ENCODE measurements around the gene PANK1. TPM values are rescaled to one million over a fixed set of nuclear protein-coding genes. Genes with fewer than 3 reads are reported as not detected.

PANK1 gene
- total and polyA plus RNA-seq, 2 of the 8 experiments (the other 6 are each of a cell fraction or from before 2014, with no cell fraction given): 18.5 to 40.4 TPM

DNA sequence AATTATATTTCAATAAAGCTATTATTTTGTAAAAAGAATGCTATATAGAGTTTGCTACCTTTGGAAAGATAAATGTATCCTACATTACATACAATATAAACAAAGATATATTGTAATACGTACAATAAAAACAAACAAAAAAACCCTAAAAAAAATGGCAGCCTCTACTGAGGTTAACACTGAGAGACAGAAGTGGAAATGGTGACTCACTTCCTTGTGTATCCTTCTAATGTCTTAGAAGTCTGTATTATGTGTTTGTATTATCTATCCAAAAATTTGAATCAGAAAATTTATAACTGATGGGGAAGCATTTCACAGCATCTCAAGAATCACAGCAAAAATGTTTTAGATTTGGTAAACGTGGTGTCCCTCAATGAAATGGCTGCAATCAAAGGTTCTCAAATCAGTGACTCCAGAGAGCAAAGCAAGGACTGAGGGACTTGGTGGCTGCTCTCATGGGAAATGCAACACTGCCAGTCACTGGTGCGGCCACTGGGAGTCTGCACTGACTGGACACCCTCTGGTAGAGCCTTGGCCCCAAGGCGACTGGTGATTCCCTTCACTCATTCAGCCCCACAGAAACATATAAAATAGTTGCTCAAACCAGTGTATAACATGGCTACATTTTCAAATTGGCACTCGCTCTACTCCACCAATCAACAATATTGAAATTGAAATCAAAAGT lies 53.8 kb downstream of the PANK1 start:
- whole genome bisulfite sequencing, 2 experiments (ENCODE audit: extremely low coverage in 1 of 2, insufficient coverage in 1 of 2, insufficient read length in 1 of 2, insufficient replicate concordance in 2 of 2, low coverage in 1 of 2, low lambda C conversion rate in 2 of 2, missing lambda C conversion rate in 1 of 2): 89% methylated on average over 5 of the region's 5 CpGs; no CpG with 5 or more reads in 1 of the 2 experiments
- H4K91ac ChIP-seq (replicated peaks; ENCODE audit: insufficient read length, low read length): no peak overlapping the region
- H2AFZ ChIP-seq (ENCODE audit: low read length): no peak overlapping the region
- H2BK15ac ChIP-seq (ENCODE audit: low read length): no peak overlapping the region
- POLR2A ChIA-PET (ENCODE audit: partially characterized antibody): no interaction called here
- H3K18ac ChIP-seq (ENCODE audit: extremely low read depth, low read length): no peak overlapping the region
- FAIRE-seq (peak; percentile 28), DNase-seq (ENCODE audit: low read depth in 1 of 2, low spot score in 2 of 2) (no peak)
- peaks cover 0 to 44% (median 21%) of the 10 kb centered on the region in 4 experiments; a peak in 6 of 8 replicates for H3K36me3 ChIP-seq (ENCODE audit: control insufficient read depth in 2 of 4, insufficient read depth in 4 of 4, low read length in 3 of 4)
- H3K9ac ChIP-seq (replicated peaks in 1 of 4; ENCODE audit: extremely low read depth in 1 of 4, low read depth in 3 of 4, low read length in 3 of 4): no peak overlapping the region; a peak in 1 of 7 replicates
- H2BK12ac ChIP-seq (ENCODE audit: low read depth, low read length): no peak overlapping the region
- H3K79me1 ChIP-seq (ENCODE audit: low read depth, low read length): no peaks in the 10 kb centered on the region; the same call in 1 of the 2 replicates
- H3K23ac ChIP-seq (ENCODE audit: insufficient read length): no peak overlapping the region
- peaks cover 0 to 3% of the 10 kb centered on the region in 2 experiments for H4K20me1 ChIP-seq (replicated peaks in 1 of 2; ENCODE audit: control insufficient read depth in 1 of 2, insufficient read depth in 2 of 2, low read length in 2 of 2)
- no peak overlapping the region for H3K14ac ChIP-seq (ENCODE audit: insufficient read length)
- no peaks in the 10 kb centered on the region for H3K4me1 ChIP-seq (replicated peaks in 1 of 4; ENCODE audit: control insufficient read depth in 3 of 4, insufficient read depth in 4 of 4, low read length in 3 of 4)
- no peak overlapping the region for H2AK5ac ChIP-seq (ENCODE audit: low read depth, low read length)
- H3K4me3 ChIP-seq (ENCODE audit: extremely low read depth in 1 of 4, insufficient read depth in 2 of 4, low read depth in 3 of 4, low read length in 4 of 4): no peak overlapping the region
- no peak overlapping the region for H3K56ac ChIP-seq (replicated peaks; ENCODE audit: insufficient read length, low read depth, low read length)
- H3K9me3 ChIP-seq (ENCODE audit: insufficient read depth in 2 of 2, low read depth in 1 of 2, low read length in 1 of 2): no peaks in the 10 kb centered on the region
- CTCF ChIA-PET (ENCODE audit: partially characterized antibody): interaction anchor here (1.4 kb wide), 1 partner anchor 31 kb away, joined by 3 read pairs; no protein-coding TSS in a partner anchor
- H2BK120ac ChIP-seq (replicated peaks; ENCODE audit: low read depth, low read length): no peak overlapping the region
- peaks cover 0 to 1% (median 0%) of the 10 kb centered on the region in 4 experiments; a peak in 1 of 7 replicates for H3K27me3 ChIP-seq (replicated peaks in 1 of 4; ENCODE audit: control insufficient read depth in 3 of 4, extremely low read depth in 1 of 4, insufficient read depth in 3 of 4, low read length in 3 of 4)
- no peak for TF ChIP-seq POU5F1 (IDR thresholded peaks at IDR 0.05; ENCODE audit: low read depth, low read length)
- TF ChIP-seq, protein P1, sequence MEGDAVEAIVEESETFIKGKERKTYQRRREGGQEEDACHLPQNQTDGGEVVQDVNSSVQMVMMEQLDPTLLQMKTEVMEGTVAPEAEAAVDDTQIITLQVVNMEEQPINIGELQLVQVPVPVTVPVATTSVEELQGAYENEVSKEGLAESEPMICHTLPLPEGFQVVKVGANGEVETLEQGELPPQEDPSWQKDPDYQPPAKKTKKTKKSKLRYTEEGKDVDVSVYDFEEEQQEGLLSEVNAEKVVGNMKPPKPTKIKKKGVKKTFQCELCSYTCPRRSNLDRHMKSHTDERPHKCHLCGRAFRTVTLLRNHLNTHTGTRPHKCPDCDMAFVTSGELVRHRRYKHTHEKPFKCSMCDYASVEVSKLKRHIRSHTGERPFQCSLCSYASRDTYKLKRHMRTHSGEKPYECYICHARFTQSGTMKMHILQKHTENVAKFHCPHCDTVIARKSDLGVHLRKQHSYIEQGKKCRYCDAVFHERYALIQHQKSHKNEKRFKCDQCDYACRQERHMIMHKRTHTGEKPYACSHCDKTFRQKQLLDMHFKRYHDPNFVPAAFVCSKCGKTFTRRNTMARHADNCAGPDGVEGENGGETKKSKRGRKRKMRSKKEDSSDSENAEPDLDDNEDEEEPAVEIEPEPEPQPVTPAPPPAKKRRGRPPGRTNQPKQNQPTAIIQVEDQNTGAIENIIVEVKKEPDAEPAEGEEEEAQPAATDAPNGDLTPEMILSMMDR (IDR thresholded peaks at IDR 0.05; ENCODE audit: control extremely low read depth in 1 of 3, insufficient read depth in 1 of 3, low read depth in 1 of 3, low read length in 3 of 3): peak in 1 of 3 experiments; percentile 15; a peak in 1 of 4 replicates
- peak in 1 of 2 experiments; percentile 3; a peak in 1 of 4 replicates for TF ChIP-seq RAD21 (IDR thresholded peaks at IDR 0.05 in 1 of 2, conservative IDR thresholded peaks at IDR 0.05 in 1 of 2; ENCODE audit: low read depth in 2 of 2, low read length in 2 of 2)
- H2BK5ac ChIP-seq (ENCODE audit: low read depth, low read length): no peak overlapping the region
- no peak overlapping the region for H3K4me2 ChIP-seq (ENCODE audit: insufficient read depth in 1 of 2, low read depth in 2 of 2, low read length in 2 of 2)
- no peak overlapping the region for H3K27ac ChIP-seq (ENCODE audit: low read depth, low read length)
- no peak overlapping the region for H4K5ac ChIP-seq (ENCODE audit: insufficient read length, low read depth, low read length)
- no peaks in the 10 kb centered on the region for H3K79me2 ChIP-seq (ENCODE audit: control insufficient read depth in 1 of 2, insufficient read depth in 2 of 2, low read length in 2 of 2)
- H3K23me2 ChIP-seq (ENCODE audit: low read depth, low read length): no peaks in the 10 kb centered on the region
- no peak overlapping the region for H2BK20ac ChIP-seq (ENCODE audit: low read length)
- no peak overlapping the region for H3K4ac ChIP-seq (replicated peaks; ENCODE audit: insufficient read length, low read depth, low read length)
- no peak overlapping the region for H4K8ac ChIP-seq (ENCODE audit: extremely low read depth, insufficient read depth, low read length)

Data from H1 (cell line).